Sciatic nerve (tissue), 2 donors: ENCODE data around the gene AGAP1. TPM values are rescaled to one million over a fixed set of nuclear protein-coding genes. Genes with fewer than 3 reads are reported as not detected.
A peak's percentile ranks its signal among the peaks of the same experiment; 100 is the strongest.

Source experiments
- ATAC-seq: fragments of 200-7000 bp; cut with Tn5 transposase; one replicate; pipeline ENCODE4 v1.9.1; 2020; ENCODE audit warnings: mild to moderate bottlenecking, moderate library complexity
- DNase-seq: peaks from one replicate; pipeline ENCODE4 v3.0.0-alpha.2; 2020; ENCODE audit warnings: low spot score
- intact Hi-C: fragments of 100-400 bp; cut with DNase I; formaldehyde crosslinking; loops from one replicate; pipeline ENCODE4 v1.14.2; 2022
- total RNA-seq: library from RNA; stranded (reverse); fragmentation: NEBNext Ultra II Directional; extraction: Animal tissue kit (Norgen Biotek cat#: 25700); gene quantifications from one replicate; pipeline ENCODE4 v1.2.1, GENCODE V29; 2021
- donor health status: DM: no; HTN: no; CAD: no.
- donor health status: DM: no; HTN: no; CAD: no.

The AGAP1 gene
- total RNA-seq, 1 donor from 2014 or later, result 62.9 TPM

GRCh38 chr2:235575431-235575830, 81.6 kb downstream of the AGAP1 start:
- DNase-seq (no peak), ATAC-seq (no peak)
- intact Hi-C loops, result no loop called here

GRCh38 chr2:235575904-235576303, 82.1 kb downstream of the AGAP1 start:
- intact Hi-C loops, result no loop called here
- ATAC-seq, result no peak
- DNase-seq, result no peak

- no peak for DNase-seq
- intact Hi-C loops, result no loop called here
- no peak for ATAC-seq
Measured at GRCh38 chr2:235576337-235576910, 82.6 kb downstream of the AGAP1 start.

- ATAC-seq (peak; percentile 95), DNase-seq (peak; percentile 79)
- intact Hi-C loops, result no loop called here
Measured at GRCh38 chr2:235577404-235578330, 83.8 kb downstream of the AGAP1 start.

GRCh38 chr2:235579128-235579527, 85.3 kb downstream of the AGAP1 start:
- intact Hi-C loops, result no loop called here
- no peak for ATAC-seq
- DNase-seq, result no peak

GRCh38 chr2:235580426-235581157, 86.7 kb downstream of the AGAP1 start:
- DNase-seq, result no peak
- ATAC-seq, result no peak
- intact Hi-C loops, result no loop called here

- ATAC-seq, result no peak
- DNase-seq, result no peak
- intact Hi-C loops, result no loop called here
Measured at GRCh38 chr2:235582081-235582686, 88.3 kb downstream of the AGAP1 start.

GRCh38 chr2:235582729-235583128, 88.9 kb downstream of the AGAP1 start:
- no peak for ATAC-seq
- intact Hi-C loops, result no loop called here
- no peak for DNase-seq

GRCh38 chr2:235583144-235583543, 89.3 kb downstream of the AGAP1 start:
- ATAC-seq, result no peak
- intact Hi-C loops, result no loop called here
- no peak for DNase-seq

- intact Hi-C loops, result no loop called here
- DNase-seq, result no peak
- ATAC-seq, result no peak
Measured at GRCh38 chr2:235583925-235584637, 90.2 kb downstream of the AGAP1 start.

GRCh38 chr2:235584638-235585007, 90.8 kb downstream of the AGAP1 start:
- intact Hi-C loops, result no loop called here
- DNase-seq (no peak), ATAC-seq (no peak)

- DNase-seq (no peak), ATAC-seq (no peak)
- intact Hi-C loops, result no loop called here
Measured at GRCh38 chr2:235587202-235587601, 93.4 kb downstream of the AGAP1 start.

- intact Hi-C loops, result no loop called here
- ATAC-seq (peak; percentile 61), DNase-seq (no peak)
Measured at GRCh38 chr2:235588750-235589149, 94.9 kb downstream of the AGAP1 start.

GRCh38 chr2:235591231-235591730, 97.4 kb downstream of the AGAP1 start:
- intact Hi-C loops, result no loop called here

GRCh38 chr2:235591921-235592320, 98.1 kb downstream of the AGAP1 start:
- intact Hi-C loops, result no loop called here
- ATAC-seq, result peak; percentile 48
- no peak for DNase-seq

More at GRCh38 chr2:235591231-235591730, 97.4 kb downstream of the AGAP1 start:
- no peak for DNase-seq
- ATAC-seq, result peak; percentile 74

GRCh38 chr2:235592430-235592829, 98.6 kb downstream of the AGAP1 start:
- no peak for ATAC-seq
- intact Hi-C loops, result no loop called here

GRCh38 chr2:235592836-235593235, 99.0 kb downstream of the AGAP1 start:
- DNase-seq (no peak), ATAC-seq (no peak)
- intact Hi-C loops, result no loop called here

More at GRCh38 chr2:235592430-235592829, 98.6 kb downstream of the AGAP1 start:
- no peak for DNase-seq

- DNase-seq (no peak), ATAC-seq (peak; percentile 64)
- intact Hi-C loops, result no loop called here
Measured at GRCh38 chr2:235594041-235594440, 100.2 kb downstream of the AGAP1 start.

GRCh38 chr2:235594964-235595363, 101.1 kb downstream of the AGAP1 start:
- no peak for ATAC-seq
- no peak for DNase-seq
- intact Hi-C loops, result loop anchor here (5.0 kb wide), 2 partner anchors 77 to 1942 kb away; no protein-coding TSS in a partner anchor
